ENCODE data around the gene MAPRE3. TPM values are rescaled to one million over a fixed set of nuclear protein-coding genes. Genes with fewer than 3 reads are reported as not detected.

The MAPRE3 gene
- total RNA-seq, 4 donors from 2014 or later = 13.0 to 25.1 (median 17.2) TPM

- TF ChIP-seq, protein P1, sequence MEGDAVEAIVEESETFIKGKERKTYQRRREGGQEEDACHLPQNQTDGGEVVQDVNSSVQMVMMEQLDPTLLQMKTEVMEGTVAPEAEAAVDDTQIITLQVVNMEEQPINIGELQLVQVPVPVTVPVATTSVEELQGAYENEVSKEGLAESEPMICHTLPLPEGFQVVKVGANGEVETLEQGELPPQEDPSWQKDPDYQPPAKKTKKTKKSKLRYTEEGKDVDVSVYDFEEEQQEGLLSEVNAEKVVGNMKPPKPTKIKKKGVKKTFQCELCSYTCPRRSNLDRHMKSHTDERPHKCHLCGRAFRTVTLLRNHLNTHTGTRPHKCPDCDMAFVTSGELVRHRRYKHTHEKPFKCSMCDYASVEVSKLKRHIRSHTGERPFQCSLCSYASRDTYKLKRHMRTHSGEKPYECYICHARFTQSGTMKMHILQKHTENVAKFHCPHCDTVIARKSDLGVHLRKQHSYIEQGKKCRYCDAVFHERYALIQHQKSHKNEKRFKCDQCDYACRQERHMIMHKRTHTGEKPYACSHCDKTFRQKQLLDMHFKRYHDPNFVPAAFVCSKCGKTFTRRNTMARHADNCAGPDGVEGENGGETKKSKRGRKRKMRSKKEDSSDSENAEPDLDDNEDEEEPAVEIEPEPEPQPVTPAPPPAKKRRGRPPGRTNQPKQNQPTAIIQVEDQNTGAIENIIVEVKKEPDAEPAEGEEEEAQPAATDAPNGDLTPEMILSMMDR (IDR thresholded peaks at IDR 0.05; ENCODE audit: low read depth) = no peak
These were observed 62.9 kb downstream of the MAPRE3 start for GRCh38 chr2:27033253-27033852.

DNA sequence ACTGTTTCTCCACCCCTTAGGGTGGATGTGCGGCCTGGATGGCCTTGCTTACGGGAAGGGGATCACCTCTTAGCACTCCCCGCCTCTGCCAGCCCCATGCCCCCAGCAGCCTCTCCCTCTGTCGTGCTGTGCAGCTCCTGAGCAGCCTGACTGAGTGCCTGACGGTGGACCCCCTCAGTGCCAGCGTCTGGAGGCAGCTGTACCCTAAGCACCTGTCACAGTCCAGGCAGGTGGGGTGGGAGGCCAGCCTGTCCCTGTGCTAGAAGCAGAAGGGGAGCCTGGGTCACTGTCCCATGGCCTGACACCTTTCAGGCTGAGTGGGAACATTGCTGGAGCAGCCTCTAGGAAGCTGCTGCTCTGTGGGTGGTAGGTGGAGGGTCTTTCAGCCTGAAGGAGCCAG, 67.6 kb downstream of the MAPRE3 start:
- TF ChIP-seq, protein P1 (IDR thresholded peaks at IDR 0.05; ENCODE audit: low read depth) = no peak

DNA sequence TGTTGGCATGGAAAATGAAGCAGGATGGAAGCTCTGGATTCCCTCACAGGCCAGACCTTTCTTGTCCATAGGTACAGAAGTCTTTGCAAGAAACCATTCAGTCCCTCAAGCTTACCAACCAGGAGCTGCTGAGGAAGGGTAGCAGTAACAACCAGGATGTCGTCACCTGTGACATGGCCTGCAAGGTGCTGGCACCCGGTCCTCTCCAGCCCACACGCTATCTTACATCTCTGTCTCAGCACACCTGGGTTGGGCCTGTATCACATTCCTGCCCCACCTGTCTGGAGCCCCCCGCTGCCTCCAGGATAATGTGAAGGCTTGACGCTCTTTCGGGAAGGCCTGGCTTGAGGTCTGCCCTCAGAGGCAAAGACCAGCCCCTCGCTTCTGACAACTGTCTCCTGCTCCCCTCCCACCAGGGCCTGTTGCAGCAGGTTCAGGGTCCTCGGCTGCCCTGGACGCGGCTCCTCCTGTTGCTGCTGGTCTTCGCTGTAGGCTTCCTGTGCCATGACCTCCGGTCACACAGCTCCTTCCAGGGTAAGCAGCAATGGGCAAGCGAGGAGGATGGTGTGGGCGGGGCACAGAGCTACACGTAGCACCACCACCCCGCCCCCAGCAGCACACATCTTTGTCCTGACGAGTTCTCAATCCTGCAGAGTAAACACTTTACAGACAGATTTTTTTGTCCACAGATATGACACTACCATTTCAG, 68.3 kb downstream of the MAPRE3 start:
- TF ChIP-seq, protein P1 (IDR thresholded peaks at IDR 0.05; ENCODE audit: low read depth) = no peak

DNA sequence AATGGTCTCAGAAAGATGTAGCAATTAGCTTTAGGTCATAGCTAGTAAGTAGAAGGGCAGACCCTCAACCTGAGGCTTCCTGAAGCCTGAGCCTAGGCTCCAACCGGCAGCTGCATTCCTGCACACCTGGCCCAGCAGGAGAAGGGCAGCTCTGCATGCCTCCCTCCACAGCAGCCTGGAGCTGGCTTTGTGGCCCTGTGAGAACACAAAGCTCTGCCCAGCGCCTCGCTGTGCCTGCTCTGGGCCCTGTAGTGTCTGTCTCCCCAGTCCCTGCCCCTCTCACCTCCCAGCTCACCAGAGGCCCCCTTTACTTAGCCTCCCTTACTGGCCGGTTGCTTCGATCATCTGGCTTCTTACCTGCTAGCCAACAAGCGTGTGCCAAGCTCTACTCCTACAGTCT, 69.0 kb downstream of the MAPRE3 start:
- TF ChIP-seq, protein P1 (IDR thresholded peaks at IDR 0.05; ENCODE audit: low read depth) = no peak

- TF ChIP-seq, protein P1 (IDR thresholded peaks at IDR 0.05; ENCODE audit: low read depth) = no peak
These were observed 69.4 kb downstream of the MAPRE3 start for GRCh38 chr2:27039871-27040270.

DNA sequence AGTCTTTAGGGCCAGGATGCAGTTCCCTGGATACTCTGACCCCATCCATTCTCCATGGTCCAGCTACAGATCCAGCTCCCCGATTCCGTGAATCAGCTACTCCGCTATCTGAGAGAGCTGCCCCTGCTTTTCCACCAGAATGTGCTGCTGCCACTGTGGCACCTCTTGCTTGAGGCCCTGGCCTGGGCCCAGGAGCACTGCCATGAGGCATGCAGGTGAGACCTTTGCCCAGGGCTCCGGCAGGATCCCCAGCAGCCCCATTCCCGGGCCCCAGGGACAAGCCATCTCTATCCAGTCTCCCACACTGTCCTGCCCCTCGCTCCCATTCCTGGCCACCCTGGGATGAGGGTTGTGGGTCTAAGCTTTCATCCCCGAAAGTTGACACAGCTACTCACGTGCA, 69.8 kb downstream of the MAPRE3 start:
- TF ChIP-seq, protein P1 (IDR thresholded peaks at IDR 0.05; ENCODE audit: low read depth) = no peak

GRCh38 chr2:27041752-27042151, 71.3 kb downstream of the MAPRE3 start:
- TF ChIP-seq, protein P1 (IDR thresholded peaks at IDR 0.05; ENCODE audit: low read depth) = no peak
